C4-2B (cell line): ENCODE data around the gene CYTH2.

Experiments
- ZFX ChIP-seq: fragments of 450-650 bp; IDR thresholded peaks from 2 replicates; pipeline ENCODE4 v1.6.1; 2017
- TF ChIP-seq, protein P1 (sequence below): fragments of 450-650 bp; conservative IDR thresholded peaks from 2 replicates; pipeline ENCODE4 v1.5.1; 2017; ENCODE audit warnings: mild to moderate bottlenecking

DNA sequence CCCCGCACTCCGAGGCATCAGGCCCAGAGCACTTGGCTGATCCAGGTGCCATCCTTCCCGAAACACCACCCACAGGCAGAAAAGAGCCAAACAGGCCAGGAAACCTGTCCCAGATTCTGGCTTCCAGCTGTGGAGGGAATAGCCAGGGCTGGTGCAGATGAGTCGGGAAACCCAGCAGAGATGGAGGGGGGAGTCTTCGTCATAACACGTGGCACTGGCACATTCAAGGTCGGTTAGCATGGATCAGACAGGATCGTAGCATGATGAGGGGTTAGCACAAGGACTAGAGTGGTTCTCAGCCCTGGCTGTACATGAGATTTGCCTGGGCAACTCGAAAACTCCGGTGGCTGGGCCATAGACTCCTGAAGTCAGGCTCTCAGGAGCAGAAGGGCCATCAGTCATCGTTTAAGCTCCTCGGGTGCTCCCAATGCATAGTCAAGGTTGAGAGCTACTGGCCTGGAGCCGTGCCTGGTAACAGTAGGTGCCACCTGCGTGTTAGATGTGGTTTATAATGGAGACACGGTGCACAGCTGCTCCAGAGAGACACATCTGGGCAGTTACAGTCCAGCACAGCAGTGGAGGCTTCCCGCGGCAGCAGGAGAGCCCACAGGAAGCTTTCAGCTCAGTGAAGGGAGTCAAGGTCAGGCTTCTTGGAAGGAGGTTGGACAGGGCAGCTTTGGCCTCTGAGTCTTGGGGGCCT, 6.3 kb downstream of the CYTH2 start:
- TF ChIP-seq, protein P1, sequence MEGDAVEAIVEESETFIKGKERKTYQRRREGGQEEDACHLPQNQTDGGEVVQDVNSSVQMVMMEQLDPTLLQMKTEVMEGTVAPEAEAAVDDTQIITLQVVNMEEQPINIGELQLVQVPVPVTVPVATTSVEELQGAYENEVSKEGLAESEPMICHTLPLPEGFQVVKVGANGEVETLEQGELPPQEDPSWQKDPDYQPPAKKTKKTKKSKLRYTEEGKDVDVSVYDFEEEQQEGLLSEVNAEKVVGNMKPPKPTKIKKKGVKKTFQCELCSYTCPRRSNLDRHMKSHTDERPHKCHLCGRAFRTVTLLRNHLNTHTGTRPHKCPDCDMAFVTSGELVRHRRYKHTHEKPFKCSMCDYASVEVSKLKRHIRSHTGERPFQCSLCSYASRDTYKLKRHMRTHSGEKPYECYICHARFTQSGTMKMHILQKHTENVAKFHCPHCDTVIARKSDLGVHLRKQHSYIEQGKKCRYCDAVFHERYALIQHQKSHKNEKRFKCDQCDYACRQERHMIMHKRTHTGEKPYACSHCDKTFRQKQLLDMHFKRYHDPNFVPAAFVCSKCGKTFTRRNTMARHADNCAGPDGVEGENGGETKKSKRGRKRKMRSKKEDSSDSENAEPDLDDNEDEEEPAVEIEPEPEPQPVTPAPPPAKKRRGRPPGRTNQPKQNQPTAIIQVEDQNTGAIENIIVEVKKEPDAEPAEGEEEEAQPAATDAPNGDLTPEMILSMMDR: no peak
- TF ChIP-seq ZFX: no peak
